Fibroblast of mammary gland (primary cell): Measurements from ENCODE around the gene KIDINS220.

Experiments
- DNase-seq: peaks from one replicate; pipeline ENCODE4 v3.0.0-alpha.2; 2010; ENCODE audit warnings: low read depth
- H3K4me3 ChIP-seq: 2 replicates; pipeline ENCODE4 v1.5.1; 2011; ENCODE audit warnings: low read depth, mild to moderate bottlenecking, low read length, moderate library complexity; ENCODE audit not compliant: control insufficient read depth
- TF ChIP-seq, protein P1 (sequence below): conservative IDR thresholded peaks from 2 replicates; pipeline ENCODE4 v1.5.1; 2011; ENCODE audit warnings: low read depth, low read length, inconsistent platforms; ENCODE audit not compliant: control insufficient read depth, insufficient read depth

KIDINS220 gene

DNA sequence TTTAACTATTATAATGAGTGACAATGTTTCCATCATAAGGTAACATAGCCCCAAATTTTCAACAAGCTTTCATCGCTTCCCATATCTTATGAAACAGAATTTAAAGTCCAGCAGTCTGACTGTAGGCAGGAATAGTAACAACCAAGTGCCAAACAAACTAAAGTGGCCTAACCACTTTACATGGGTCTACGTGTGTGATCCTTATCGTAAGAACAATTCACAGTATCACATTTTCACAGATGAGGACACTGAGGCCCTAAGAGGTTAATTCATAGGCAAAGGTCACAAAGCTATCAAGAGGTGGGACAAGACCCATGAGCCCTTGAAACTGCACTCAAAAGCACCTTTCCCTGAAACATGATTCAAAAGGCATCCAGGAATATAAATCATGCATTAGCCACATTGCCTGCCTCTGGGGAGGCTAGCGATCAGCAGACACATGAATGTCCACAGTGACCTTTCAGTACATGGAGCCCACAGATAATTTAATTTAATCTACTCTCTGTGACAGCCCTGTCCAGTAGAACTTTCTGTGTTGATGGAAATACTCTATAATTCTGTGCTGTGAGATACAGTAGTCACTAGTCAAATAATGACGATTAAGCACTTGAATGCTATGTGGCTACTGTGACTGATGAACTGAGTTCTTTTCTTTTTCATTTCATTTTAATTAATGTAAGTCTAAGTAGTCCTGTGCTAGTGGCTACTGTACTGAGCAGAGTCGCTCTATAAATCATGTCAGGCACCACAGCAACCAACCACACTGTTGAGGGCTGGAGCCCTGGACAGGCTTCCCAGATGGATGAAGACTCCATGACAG is 30.3 kb downstream of the KIDINS220 start:
- no peak overlapping the region for H3K4me3 ChIP-seq
- TF ChIP-seq, protein P1, sequence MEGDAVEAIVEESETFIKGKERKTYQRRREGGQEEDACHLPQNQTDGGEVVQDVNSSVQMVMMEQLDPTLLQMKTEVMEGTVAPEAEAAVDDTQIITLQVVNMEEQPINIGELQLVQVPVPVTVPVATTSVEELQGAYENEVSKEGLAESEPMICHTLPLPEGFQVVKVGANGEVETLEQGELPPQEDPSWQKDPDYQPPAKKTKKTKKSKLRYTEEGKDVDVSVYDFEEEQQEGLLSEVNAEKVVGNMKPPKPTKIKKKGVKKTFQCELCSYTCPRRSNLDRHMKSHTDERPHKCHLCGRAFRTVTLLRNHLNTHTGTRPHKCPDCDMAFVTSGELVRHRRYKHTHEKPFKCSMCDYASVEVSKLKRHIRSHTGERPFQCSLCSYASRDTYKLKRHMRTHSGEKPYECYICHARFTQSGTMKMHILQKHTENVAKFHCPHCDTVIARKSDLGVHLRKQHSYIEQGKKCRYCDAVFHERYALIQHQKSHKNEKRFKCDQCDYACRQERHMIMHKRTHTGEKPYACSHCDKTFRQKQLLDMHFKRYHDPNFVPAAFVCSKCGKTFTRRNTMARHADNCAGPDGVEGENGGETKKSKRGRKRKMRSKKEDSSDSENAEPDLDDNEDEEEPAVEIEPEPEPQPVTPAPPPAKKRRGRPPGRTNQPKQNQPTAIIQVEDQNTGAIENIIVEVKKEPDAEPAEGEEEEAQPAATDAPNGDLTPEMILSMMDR = no peak
- DNase-seq = no peak

DNA sequence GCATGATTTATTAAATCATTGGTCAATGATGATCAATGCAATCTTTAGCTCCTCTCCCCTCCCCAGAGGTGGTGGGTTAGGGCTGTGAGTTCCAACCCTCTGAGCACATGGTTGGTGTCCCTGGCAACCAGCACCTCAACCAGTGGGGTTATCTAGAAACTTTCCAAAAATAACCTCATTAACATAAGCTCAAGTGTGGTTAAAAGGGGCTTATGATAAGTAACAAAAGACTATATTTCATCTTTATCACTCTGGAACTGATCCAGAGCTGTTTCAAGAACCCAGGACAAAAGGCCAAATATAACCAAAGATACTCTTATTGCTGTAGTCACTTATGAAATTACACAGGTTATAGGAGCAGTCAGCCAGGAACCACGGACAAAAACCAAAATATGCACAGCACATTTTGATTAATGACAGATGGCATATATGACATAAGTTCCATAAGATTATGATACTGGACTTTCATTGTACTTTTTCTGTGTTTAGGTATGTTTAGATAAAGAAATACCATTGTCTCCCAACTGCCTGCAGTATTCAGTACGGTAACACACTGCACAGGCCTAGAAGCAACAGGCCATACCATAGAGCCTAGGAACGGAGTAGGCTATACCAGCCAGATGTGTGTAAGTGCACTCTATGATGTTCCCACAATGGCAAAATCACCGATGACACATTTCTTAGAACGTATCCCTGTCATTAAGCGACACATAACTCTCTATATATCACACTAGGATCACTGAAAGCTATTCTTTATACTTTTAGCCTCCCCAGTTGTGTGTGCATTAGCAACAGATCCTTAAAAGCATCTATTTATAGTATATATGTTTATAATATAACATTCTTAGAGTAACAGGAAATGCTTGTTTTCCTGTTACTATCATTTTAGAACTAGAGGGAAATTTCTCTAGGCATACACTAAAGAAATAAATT is 31.9 kb downstream of the KIDINS220 start:
- no peak for DNase-seq
- H3K4me3 ChIP-seq = no peak overlapping the region
- TF ChIP-seq, protein P1 = no peak

DNA sequence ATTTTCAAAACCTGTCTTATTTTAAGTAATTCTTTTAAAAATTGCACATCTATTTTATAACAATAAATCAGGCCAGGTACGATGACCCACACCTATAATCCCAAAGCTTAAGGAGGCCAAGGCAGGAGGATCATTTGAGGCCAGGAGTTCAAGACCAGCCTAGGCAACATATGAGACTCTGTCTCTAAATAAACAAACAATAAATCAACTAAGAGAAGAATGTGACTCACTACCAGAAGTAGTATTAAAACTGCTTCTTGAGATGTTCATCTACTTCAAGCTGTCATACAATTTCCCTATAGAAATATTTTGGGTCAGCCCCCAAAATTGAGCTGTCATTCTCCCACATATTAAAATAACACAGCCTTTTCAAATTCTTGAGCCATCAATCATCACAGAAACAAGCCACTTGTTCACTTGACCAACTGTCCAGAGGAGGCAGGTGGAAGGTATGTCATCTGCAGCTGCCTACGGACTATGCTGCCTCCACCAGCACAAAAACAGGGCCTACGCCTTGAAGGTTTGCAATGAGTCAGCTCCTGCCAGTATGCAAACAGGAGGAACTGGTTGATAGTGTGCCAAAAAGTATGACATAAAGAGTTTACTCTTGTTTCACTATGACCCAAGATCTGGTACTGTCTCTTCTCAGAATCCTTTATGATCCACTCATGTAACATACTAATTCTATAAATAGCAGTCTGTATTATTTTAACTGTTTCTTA is 33.6 kb downstream of the KIDINS220 start:
- no peak overlapping the region for H3K4me3 ChIP-seq
- TF ChIP-seq, protein P1 = no peak
- peak; percentile 96 for DNase-seq

DNA sequence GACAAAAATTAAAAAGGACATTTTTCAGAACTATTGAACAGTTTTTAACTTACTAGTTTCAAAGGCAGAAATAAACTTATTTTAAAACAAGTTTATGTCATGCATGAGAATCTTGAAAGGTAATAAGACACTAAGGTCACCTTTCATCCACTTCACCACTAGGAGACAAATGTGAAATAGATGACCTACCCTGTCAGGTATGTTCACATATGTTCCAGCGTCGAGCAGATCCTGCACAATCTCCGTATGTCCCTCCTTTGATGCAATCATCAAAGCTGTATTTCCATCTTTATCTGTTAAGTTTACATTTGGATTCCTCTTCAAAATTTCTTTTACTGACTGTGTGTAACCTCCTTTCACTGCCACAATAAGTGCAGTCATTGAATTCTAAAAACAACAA is 34.7 kb downstream of the KIDINS220 start:
- H3K4me3 ChIP-seq = no peak overlapping the region
- DNase-seq = no peak
- TF ChIP-seq, protein P1 = no peak

DNA sequence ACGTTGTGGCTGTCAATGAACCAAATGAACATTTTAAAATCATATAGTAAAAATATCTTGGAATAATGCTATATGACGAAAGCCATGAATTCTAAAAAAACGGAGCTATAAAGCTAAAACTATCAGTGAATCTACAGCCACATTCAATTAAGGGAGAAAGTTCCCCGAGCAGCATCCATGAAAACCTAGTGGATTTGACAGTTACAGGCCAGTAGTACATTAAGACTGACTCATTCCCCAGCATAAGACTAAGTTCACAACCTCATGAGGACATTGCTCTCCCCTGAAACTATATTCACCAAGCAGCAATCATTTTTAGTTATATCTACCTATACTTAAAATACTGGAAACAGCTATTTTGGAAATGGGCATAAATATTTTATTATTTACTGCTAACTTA is 36.6 kb downstream of the KIDINS220 start:
- no peak for DNase-seq
- no peak overlapping the region for H3K4me3 ChIP-seq
- TF ChIP-seq, protein P1 = no peak

DNA sequence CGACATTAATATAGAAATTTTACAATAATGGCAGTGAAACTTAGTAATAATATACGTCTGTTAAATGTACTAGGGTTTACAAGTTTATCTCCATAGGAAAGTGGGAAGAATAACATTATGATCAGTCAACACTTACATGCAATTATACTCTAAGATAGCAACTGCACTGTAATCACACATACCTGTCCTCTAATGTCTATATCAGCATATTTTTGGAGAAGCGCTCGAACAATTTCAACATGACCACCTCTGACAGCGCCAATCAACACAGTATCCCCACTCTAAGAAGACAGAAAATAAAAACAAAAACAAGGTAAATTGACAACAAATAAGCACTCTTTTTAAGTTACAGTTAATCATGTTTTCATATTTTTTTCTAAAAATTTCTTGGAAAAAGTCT is 37.2 kb downstream of the KIDINS220 start:
- TF ChIP-seq, protein P1 = no peak

More for the DNA sequence above, 37.2 kb downstream of the KIDINS220 start:
- H3K4me3 ChIP-seq = no peak overlapping the region
- DNase-seq = no peak
